T-helper 22 cell (primary cell): ENCODE measurements around the gene ERP44.
"Not testable (repeated sequence)": the region's sequence is repeated elsewhere in the genome, so short reads cannot be mapped to it uniquely, and the experiment has no call there.

Source experiments
- DNase-seq: peaks from one replicate; pipeline ENCODE4 v3.0.0-alpha.2; 2020; ENCODE audit warnings: low read depth

ERP44 gene

DNA sequence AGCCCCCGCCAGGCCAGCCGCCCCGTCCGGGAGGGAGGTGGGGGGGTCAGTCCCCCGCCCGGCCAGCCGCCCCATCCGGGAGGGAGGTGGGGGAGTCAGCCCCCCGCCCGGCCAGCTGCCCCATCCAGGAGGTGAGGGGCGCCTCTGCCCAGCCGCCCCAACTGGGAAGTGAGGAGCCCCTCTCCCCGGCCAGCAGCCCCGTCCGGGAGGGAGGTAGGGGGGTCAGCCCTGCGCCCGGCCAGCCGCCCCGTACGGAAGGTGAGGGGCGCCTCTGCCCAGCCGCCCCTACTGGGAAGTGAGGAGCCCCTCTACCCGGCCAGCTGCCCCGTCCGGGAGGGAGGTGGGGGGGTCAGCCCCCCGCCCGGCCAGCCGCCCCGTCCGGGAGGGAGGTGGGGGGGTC is 30.8 kb downstream of the ERP44 start:
- DNase-seq: not testable (repeated sequence)

DNA sequence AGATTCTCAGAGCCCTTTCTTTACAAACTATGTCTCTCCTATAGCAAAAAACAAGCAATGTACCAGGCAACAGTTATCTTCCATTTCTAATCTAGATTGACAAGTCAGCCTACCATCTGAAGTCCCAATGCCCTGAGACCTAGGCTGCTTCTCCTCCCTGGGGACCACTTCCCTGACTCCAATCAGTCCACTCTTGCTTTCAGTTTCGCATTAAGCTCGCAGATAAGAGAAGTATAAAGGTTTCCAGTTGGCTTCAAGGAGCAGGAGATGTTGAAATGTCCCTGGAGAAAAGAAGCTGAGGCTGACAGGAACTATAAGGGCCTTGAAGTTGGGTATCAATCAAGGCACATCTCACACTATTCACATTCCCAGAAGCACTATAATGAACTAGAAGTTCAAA is 32.3 kb downstream of the ERP44 start:
- DNase-seq: no peak

DNA sequence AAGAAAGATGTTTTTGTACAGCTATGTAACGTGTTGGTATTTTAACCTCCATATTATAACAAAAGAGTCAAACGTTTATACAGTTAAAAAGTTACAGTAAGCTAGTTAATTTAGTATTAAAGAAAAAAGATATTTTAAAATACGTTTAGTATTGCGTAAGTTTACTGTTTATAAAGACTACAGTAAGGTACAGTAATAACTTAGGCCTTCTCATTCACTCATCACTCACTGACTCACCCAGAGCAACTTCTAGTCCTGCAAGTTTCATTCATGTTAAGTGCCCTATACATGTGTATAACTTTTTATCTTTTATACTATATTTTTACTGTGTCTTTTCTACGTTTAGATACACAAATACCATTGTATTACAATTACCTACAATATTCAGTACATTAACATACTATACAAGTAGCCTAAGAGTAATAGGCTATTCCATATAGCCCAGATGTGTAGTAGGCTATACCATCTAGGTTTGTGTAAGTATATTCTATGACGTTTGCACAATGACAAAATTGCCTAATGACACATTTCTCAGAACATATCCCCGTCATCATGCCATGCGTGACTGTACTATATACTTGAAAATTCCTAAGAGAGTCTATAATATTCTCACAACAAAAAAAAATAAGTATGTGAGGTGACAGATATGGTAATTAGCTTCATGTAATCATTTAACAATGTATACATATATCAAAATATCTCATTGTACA is 33.8 kb downstream of the ERP44 start:
- no peak for DNase-seq

DNA sequence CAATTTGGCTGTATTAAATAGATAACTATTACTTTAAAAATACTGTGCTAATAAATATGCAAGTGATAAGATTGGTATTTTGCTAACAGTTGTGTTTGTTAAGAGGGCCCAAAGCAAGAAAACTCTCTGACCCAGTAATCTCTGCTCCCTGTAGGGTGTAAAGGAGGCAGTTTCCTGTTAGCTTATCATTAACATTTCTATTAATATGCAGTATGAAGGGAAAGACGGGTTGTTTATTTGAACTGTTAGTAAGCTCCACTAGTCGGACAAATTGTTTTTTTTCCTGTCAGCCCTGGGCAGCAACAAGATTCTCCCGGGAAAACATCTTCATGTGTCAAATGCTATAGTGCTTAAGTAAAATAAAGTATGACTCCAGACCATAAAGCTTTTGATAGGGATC is 35.6 kb downstream of the ERP44 start:
- DNase-seq: no peak

DNA sequence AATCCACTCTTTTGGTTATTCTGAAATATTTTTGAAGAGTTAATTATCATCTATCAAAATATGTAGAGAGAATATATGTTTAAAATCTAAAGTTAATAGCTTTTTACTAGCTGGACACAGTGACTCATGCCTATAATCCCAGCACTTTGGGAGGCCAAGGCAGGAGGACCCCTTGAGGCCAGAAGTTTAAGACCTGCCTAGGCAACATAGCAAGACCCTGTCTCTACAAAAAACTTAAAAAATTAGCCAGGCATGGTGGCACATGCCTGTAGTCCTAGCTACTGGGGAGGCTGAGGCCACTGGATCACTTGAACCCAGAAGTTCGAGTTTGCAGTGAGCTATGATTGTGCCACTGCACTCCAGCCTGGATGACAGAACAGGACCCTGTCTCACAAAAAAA is 36.1 kb downstream of the ERP44 start:
- not testable (repeated sequence) for DNase-seq

DNA sequence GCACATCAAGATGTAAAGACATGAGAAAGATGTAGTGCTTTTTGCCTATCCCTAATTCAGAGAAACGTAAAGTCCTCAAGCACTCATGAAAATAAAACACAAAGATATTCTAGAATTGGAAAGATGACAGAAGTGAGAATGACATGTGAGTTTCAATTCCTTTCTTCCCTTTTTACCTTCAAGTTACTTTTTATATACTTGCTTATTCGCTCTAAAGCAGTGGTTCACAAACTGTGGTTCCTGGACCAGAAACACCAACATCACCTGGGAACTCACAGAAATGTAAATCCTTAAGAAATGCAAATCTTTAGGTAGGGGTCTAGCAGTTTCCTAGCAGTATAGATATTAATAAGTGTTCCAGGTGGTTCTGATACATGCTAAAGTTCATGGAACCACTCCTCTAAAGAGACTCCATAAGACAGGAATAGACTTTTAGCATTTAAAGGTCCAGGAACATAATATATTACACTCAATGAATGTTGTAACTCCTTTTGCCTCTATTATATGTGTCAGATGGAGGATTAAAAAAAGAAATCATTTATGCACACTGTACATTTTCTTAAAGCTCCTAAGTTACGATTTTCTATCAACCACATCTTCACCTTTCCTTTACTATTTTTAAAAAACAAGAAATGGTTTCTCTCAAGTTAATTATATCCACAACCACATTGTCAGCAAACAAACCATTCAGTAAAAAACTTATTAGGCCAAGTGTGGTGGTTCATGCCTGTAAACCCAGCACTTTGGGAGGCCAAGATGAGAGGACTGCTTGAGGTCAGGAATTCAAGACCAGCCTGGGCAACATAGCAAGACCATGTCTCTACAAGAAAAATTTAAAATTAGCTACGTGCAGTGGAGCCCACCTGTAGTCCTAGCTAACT is 39.9 kb downstream of the ERP44 start:
- no peak for DNase-seq

DNA sequence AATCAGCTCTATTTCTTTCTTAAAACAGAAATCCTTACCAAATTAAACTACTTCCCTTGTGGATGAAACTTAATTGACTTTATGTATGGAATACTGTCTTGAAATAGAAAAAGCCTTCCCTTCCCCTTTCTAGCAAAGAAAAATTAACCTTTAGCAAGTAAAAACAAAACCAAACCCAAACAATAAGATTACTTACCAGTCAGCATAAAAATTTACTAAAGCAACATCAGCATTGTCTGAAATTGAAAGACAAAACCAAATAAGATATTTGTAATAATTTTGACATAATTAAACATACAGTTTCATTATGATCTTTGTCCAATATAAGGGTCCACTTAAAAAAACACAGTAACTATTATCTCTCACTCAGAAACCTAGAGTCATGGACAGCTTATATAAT is 41.2 kb downstream of the ERP44 start:
- DNase-seq: no peak

DNA sequence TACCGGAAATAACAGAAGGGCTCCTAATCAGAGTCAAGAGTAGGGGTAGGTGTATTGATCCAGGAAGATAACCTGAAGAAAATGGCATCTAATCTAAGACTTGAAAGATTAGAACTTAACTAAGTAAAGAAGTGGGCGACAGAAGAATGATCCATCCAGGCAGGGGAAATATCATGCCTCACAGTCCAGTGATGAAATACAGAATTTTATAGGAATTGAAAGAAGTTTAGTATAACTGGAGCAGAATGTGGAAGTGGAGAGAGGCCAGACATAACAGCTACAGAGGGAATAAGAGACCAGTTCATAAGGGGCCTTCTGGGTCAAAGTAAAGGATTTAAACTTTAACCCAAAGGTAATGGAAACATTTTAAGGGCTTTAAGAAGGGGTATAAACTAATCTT is 42.2 kb downstream of the ERP44 start:
- DNase-seq: no peak

DNA sequence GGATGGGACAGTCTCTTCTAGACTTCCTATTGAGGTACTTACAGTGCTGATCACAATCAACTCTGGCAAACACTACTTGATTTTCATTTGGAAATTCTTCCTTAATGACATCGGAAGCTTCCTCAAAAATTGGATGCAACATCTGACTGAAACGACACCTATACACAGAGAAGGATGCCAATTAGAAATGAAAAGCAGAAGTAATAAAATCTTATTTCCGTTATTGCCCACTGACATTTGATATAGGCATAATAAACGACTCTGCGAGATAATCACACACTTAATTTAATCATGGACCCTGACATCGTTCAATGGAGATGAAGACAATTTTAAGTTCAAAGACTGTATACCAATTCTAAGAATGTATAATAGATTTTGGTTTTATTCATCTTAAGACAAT is 46.4 kb downstream of the ERP44 start:
- no peak for DNase-seq

DNA sequence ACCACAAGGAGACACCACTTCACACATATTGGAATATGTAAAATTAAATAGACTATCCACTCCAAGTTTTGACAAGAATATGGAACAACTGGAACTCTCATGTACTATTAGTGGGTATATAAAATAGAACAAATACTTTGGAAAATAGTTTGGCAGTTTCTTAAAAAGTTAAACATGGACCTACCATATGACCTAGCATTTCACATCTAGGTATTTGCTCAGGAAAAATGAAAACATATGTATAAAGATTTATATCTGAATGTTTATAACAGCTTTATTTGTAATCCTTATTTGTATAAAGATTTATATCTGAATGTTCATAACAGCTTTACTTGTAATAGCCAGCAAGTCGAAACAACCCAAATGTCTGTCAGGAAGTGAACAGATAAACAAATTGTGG is 49.2 kb downstream of the ERP44 start:
- no peak for DNase-seq

DNA sequence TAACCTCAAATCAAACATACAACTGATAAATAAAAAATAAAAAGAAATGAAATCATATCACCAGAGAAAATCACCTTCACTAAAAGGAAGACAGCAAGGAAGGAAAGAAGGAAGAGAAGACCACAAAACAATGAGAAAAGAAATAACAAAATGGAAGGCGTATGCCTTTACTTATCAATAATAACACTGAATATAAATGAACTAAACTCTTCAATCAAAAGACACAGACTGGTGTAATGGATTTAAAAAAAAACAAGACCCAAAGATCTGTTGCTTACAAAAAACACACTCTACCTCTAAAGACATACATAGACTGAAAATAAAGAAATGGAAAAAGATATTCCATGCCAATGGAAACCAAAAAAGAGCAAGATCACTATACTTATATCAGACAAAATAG is 60.3 kb downstream of the ERP44 start:
- DNase-seq: no peak

DNA sequence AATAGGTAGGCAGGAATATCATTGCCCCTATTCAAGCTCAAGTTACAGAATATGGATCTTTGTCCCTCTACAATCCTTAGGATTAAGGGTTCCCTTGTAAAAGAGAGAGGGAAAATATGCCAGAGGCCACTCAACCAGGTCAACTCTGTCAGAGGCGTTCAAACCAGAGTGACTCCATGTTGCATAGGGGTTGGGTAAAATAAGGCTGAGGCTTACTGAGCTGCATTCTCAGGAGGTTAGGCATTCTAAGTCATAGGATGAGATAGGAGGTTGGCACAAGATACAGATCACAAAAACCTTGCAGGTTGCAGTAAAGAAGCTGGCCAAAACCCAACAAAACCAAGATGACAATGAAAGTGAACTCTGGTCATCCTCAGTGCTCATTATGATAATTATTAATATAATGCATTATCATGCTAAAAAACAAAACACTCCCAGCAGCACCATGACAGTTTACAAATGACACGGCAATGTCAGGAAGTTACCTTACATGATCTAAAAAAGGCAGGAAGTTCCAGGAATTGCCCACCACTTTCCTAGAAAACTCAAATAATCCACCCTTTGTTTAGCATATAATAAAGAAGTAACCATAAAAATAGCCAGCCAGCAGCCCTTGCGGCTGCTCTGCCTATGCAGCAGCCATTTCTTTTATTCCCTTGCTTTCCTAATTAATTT is 64.8 kb downstream of the ERP44 start:
- DNase-seq: no peak

DNA sequence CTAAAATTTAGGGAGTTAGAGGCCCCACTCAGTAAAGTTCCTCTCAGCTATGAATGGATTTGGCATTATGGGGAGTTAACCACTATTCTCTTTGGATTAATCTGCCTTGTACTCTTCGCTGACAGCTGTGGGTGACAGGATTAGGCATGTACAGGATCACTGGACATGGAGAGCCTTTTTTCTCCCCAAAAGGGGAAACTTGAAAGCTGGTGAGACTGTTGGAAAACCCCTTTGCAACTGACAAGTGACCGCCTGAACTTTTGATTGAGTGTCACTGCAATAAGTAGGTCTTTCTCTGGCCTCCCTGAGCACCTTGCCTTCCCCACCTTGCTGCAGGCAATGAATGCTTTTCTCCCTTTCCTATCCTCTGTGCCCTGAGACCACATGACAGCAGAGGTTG is 68.3 kb downstream of the ERP44 start:
- DNase-seq: no peak

DNA sequence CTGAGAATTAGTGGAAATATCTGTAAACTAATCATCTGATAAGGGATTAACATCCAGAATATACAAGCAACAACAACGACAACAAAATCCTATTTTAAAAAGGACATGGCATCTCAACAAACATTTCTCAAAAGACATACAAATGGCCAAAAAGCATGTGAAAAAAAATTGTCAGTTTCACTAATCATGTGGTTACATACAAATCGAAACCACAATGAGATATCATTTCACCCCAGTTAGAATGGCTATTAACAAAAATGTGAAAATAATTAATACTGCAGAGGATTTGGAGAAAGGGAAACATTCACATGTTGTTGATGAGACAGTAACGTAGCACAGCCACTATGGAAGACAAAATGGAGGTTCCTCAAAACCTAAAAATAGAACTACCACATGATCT is 69.5 kb downstream of the ERP44 start:
- DNase-seq: no peak

DNA sequence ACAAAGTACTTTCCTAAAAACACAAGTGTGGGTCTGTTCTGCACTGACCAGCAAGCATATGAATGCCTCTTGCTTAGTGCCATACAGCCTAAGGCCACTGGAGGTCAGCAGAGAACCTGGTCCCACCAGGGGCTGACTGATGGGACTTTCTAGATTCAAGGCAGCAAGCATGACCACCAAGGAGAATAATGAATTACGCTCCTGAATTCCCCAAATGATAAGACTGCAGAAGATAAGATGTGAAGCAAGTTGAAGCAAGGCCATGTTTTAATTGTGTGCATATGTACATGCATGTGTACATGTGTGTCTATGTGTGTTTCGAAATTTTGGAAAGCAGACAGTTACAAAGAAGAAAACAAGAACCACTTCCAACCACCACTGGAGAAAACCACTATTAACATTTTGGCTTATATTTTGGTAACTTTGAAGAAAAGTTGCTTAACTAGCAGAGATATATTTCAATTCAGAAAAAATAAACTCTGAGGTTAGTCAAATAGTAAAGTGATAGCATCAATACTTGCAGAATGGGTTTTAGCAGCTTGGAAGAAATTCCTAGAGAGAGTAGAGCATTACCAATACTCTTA is 70.5 kb downstream of the ERP44 start:
- DNase-seq: peak; percentile 18

DNA sequence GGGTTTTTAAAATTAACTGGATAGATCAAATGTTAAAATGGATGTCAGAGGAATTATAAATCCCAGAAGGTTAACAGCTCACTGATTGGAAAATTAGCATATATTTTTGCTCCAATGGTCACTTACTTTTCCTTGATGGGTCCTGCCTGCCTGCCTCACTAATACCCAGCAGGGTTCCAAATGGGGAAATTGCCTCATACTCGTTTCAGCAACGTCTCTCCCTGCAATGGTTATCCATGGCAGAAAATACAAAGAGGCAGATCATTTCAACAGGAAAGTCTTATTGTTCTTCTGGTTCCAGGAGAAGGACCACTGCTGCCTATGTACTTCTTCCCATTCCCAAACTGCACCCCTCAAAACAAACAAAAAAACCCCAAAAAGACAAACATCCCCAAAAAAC is 71.3 kb downstream of the ERP44 start:
- no peak for DNase-seq

DNA sequence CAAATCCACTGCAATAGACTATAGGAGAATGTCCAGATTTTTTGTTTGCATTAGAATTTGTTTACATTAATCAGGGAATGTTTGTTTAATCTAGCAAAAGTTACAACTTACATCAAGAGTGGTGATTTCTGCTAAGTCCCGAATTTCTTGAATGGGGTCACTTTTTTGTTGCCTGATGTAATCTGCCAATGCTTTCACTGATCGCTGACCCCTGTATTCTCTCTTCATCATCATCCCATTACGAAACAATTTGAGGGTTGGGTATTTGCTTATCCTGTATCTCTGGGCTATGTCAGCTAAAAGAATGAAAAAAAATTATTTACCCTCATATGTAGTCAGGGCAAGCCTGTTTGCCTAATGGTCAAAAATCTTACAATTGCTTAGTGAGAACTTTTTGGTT is 76.9 kb downstream of the ERP44 start:
- no peak for DNase-seq

DNA sequence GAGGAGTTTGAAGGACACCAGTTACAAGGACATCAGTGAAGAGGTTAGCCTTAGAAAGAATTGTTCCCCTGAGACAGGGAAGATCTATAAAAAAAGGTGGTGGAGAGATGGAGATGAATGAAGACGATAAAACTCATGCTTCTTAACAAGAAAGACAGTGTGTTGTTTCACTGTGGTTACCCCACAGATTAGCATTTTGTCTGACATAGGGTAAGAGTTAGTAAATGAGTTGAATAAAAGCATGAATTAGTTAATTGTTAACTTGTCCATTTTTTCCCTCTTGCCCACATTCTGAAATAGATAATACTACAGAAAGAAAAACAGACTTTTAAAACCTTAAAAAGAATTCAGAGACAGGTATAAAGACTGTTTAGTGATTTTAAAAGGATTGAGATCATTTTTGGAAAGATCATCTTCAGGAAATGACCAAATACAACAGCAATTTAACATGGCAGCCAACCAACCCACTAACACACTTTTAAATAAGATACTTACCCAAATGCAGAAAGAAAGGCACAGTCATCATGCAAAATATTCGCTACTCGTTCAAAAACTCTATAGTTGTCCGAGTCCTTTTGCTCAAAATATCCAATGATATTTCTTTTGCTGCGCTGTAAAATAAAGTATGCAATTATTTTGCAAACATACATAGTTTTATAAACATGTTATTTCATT is 78.5 kb downstream of the ERP44 start:
- no peak for DNase-seq

DNA sequence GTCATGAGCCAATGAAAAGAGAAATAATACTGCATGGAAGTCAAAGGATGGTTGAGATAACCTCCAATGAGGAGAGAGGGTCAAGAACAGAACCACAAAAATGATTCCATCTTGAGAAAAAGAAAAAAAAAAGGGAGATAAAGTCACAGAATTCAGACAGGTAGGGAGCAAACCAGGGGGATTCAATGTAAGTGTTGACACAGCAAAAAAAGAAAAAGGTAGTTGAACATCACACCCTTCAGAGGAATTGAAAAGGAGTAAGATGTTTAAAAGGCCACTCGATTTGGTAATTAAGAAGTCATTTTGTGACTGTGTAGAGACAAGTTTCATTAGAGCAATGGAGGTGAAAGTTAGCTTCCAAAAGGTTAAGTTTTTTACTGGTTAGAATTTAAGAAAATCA is 79.3 kb downstream of the ERP44 start:
- DNase-seq: no peak

DNA sequence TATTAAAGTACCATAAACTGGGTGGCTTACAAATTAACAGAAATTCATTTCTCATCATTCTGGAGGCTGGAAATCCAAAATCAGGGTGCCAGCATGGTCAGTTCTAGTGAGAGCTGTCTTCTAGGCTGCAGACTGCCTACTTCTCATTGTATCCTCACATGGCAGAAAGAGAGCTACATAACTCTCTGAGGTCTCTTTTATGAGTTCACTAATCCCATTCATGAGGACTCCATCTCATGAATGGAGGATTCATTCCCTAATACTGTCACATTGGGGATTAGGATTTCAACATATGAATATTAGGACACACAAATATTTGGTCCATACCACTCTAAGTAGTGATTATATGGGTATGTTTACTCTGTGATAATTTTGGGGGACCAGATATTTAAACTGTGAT is 84.0 kb downstream of the ERP44 start:
- no peak for DNase-seq

DNA sequence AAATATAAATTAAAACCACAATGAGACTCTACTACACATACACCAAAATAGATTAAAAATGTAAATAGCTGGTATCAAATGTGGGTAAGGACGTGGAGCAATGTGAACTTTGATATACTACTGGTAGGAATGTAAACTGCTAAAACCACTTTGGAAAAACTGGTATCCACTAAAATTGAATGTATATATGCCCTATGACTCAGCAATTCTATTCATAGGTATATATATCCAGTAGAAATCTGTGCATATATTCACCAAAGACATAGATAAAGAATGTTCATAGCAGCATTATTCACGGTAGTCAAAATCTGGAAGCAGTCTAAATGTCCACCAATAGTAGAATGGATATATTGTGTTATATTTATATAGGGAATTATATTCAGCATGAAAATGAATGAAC is 85.2 kb downstream of the ERP44 start:
- no peak for DNase-seq

DNA sequence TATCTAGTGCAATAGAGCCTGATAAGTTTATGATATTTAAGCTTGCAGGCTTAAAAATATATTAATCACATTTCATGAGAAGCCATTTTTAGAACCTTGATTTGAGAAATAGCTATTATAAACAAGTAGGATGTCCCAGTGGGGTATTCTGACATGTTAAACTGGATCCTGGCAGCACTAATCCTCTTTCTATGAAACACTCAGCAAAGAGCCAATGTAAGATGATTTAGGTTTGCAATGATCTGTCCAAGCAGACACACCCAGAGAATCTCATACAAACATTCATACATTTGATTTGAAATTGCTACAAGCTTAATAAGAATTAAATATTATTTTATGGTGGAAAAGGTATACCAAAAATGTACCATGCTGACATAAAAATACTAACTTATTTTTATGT is 86.5 kb downstream of the ERP44 start:
- no peak for DNase-seq
